IMR-90 (cell line): ENCODE data around the gene ULK1. TPM values are rescaled to one million over a fixed set of nuclear protein-coding genes. Genes with fewer than 3 reads are reported as not detected.

ENCODE experiments used
- ATAC-seq: fragments of 200-7000 bp; cut with Tn5 transposase; 2 replicates; pipeline ENCODE4 v1.9.1; 2020; ENCODE audit warnings: low read depth, mild to moderate bottlenecking, moderate library complexity
- BruUV-seq: library from RNA; stranded (reverse); fragments of 400-500 nt; replicated peaks from 2 replicates; lab custom pipeline; 2021; lab: Mats Ljungman, UMichigan
- CTCF ChIA-PET: fragments of 300-600 bp; formaldehyde crosslinking; extraction: SDS; loops from one replicate; lab custom pipeline; 2021; ENCODE audit warnings: antibody characterized with exemption; lab: Yijun Ruan, JAX
- POLR2A ChIA-PET: fragments of 300-600 bp; sonication (Branson Sonifier 250); formaldehyde crosslinking; loops from one replicate; lab custom pipeline; 2022; ENCODE audit warnings: antibody characterized with exemption; ENCODE audit not compliant: unreplicated experiment; lab: Charles Lee
- DNase-seq: peaks from one replicate; pipeline ENCODE4 v3.0.0; 2013
- H2AFZ ChIP-seq: replicated peaks from 2 replicates; pipeline ENCODE3; 2013; ENCODE audit warnings: low read length, mild to moderate bottlenecking; ENCODE audit not compliant: poor library complexity
- H2AK5ac ChIP-seq: 2 replicates; pipeline ENCODE4 v1.6.1; 2013; ENCODE audit warnings: low read depth, low read length, inconsistent platforms
- H2AK9ac ChIP-seq: replicated peaks from 2 replicates; pipeline ENCODE3; 2013; ENCODE audit warnings: mild to moderate bottlenecking, low read depth, low read length, moderate library complexity; ENCODE audit not compliant: poor library complexity
- H2BK120ac ChIP-seq: 2 replicates; pipeline ENCODE4 v1.6.1; 2013; ENCODE audit warnings: low read depth, low read length, inconsistent platforms
- H2BK15ac ChIP-seq: 3 replicates; pipeline ENCODE4 v1.6.1; 2013; ENCODE audit warnings: low read depth, low read length, inconsistent platforms
- H2BK20ac ChIP-seq: 2 replicates; pipeline ENCODE4 v1.6.1; 2013; ENCODE audit warnings: low read depth, mild to moderate bottlenecking, inconsistent platforms, low read length, moderate library complexity
- H2BK5ac ChIP-seq: 2 replicates; pipeline ENCODE4 v1.6.1; 2013; ENCODE audit warnings: mild to moderate bottlenecking, low read depth, low read length, inconsistent platforms; ENCODE audit not compliant: poor library complexity, severe bottlenecking
- H3K14ac ChIP-seq: replicated peaks from 2 replicates; pipeline ENCODE4 v1.6.1; 2013; ENCODE audit warnings: low read depth, low read length, inconsistent platforms
- H3K18ac ChIP-seq: 2 replicates; pipeline ENCODE4 v1.6.1; 2013; ENCODE audit warnings: low read depth, low read length, control low read depth
- H3K23ac ChIP-seq: 2 replicates; pipeline ENCODE4 v1.6.1; 2013; ENCODE audit warnings: low read depth, low read length, inconsistent platforms
- H3K27ac ChIP-seq: 2 replicates; pipeline ENCODE4 v1.5.1; 2013; ENCODE audit warnings: mild to moderate bottlenecking, control low read depth, low read length; ENCODE audit not compliant: insufficient read depth
- H3K27me3 ChIP-seq: 2 replicates; pipeline ENCODE4 v1.6.1; 2013; ENCODE audit warnings: low read length; ENCODE audit not compliant: control insufficient read depth, insufficient read depth
- H3K36me3 ChIP-seq: 2 replicates; pipeline ENCODE4 v1.6.1; 2013; ENCODE audit warnings: low read length, mixed read lengths; ENCODE audit not compliant: control insufficient read depth, insufficient read depth
- H3K4ac ChIP-seq: 2 replicates; pipeline ENCODE4 v1.6.1; 2013; ENCODE audit warnings: low read depth, low read length, inconsistent platforms
- H3K4me1 ChIP-seq: 2 replicates; pipeline ENCODE4 v1.6.1; 2013; ENCODE audit warnings: low read length, mixed read lengths; ENCODE audit not compliant: control insufficient read depth, insufficient read depth
- H3K4me2 ChIP-seq: 2 replicates; pipeline ENCODE4 v1.6.1; 2013; ENCODE audit warnings: low read depth, mild to moderate bottlenecking, control low read depth, low read length, moderate library complexity
- H3K4me3 ChIP-seq: 2 replicates; pipeline ENCODE4 v1.5.1; 2013; ENCODE audit warnings: low read depth, mild to moderate bottlenecking, control low read depth, low read length, moderate library complexity; ENCODE audit not compliant: insufficient read depth
- H3K56ac ChIP-seq: 2 replicates; pipeline ENCODE4 v1.6.1; 2013; ENCODE audit warnings: low read length, inconsistent platforms; ENCODE audit not compliant: insufficient read depth; ENCODE audit errors: extremely low read depth
- H3K79me1 ChIP-seq, 2 experiments: 2 replicates each; pipeline ENCODE4 v1.6.1; 2013; ENCODE audit warnings: low read length in 2 of 2, inconsistent platforms in 1 of 2, low read depth in 1 of 2
- H3K9ac ChIP-seq: 2 replicates; pipeline ENCODE4 v1.6.1; 2013; ENCODE audit warnings: low read depth, low read length, control low read depth
- H3K9me1 ChIP-seq: 2 replicates; pipeline ENCODE4 v1.6.1; 2013; ENCODE audit warnings: low read length, inconsistent platforms; ENCODE audit not compliant: insufficient read depth
- H3K9me3 ChIP-seq: 2 replicates; pipeline ENCODE4 v1.6.1; 2013; ENCODE audit warnings: low read length; ENCODE audit not compliant: control insufficient read depth, insufficient read depth
- H4K20me1 ChIP-seq: 2 replicates; pipeline ENCODE4 v1.6.1; 2013; ENCODE audit warnings: low read length, inconsistent platforms; ENCODE audit not compliant: insufficient read depth
- H4K5ac ChIP-seq: 2 replicates; pipeline ENCODE4 v1.6.1; 2013; ENCODE audit warnings: mild to moderate bottlenecking, low read depth, low read length, control low read depth
- H4K8ac ChIP-seq, 2 experiments: 2 replicates each; pipeline ENCODE4 v1.6.1; 2013; ENCODE audit warnings: low read depth in 2 of 2, low read length in 2 of 2, control low read depth in 1 of 2, inconsistent platforms in 1 of 2
- H4K91ac ChIP-seq: 2 replicates; pipeline ENCODE4 v1.6.1; 2013; ENCODE audit warnings: low read depth, low read length, inconsistent platforms; ENCODE audit not compliant: insufficient read depth
- CEBPB ChIP-seq: IDR thresholded peaks from 2 replicates; pipeline ENCODE4 v1.6.1; 2012; ENCODE audit warnings: low read depth, low read length, improper control_type of control experiment
- CHD1 ChIP-seq: IDR thresholded peaks from 2 replicates; pipeline ENCODE4 v1.6.1; 2012; ENCODE audit warnings: low read depth, low read length, improper control_type of control experiment
- ELK1 ChIP-seq: fragments of 150-350 bp; IDR thresholded peaks from 2 replicates; pipeline ENCODE4 v1.6.1; 2016; ENCODE audit warnings: low read depth, mild to moderate bottlenecking, low read length, moderate library complexity, borderline replicate concordance
- FOS ChIP-seq: fragments of 150-350 bp; IDR thresholded peaks from 2 replicates; pipeline ENCODE4 v1.6.1; 2016; ENCODE audit warnings: low read depth, low read length
- MAFK ChIP-seq: IDR thresholded peaks from 2 replicates; pipeline ENCODE4 v1.6.1; 2012; ENCODE audit warnings: low read depth, low read length, improper control_type of control experiment
- MAZ ChIP-seq: IDR thresholded peaks from 2 replicates; pipeline ENCODE4 v1.6.1; 2012; ENCODE audit warnings: low read depth, mild to moderate bottlenecking, low read length, improper control_type of control experiment, moderate library complexity, borderline replicate concordance
- MXI1 ChIP-seq: IDR thresholded peaks from 2 replicates; pipeline ENCODE4 v1.6.1; 2012; ENCODE audit warnings: low read depth, mild to moderate bottlenecking, low read length, moderate library complexity, borderline replicate concordance
- NFE2L2 ChIP-seq: fragments of 150-350 bp; IDR thresholded peaks from 2 replicates; pipeline ENCODE4 v1.6.1; 2016; ENCODE audit warnings: low read depth, mild to moderate bottlenecking, low read length
- POLR2A ChIP-seq: IDR thresholded peaks from 2 replicates; pipeline ENCODE4 v1.6.1; 2012; ENCODE audit warnings: mild to moderate bottlenecking, low read depth, low read length
- RAD21 ChIP-seq: IDR thresholded peaks from 2 replicates; pipeline ENCODE4 v1.6.1; 2012; ENCODE audit warnings: low read length, improper control_type of control experiment
- RCOR1 ChIP-seq: IDR thresholded peaks from 2 replicates; pipeline ENCODE4 v1.6.1; 2012; ENCODE audit warnings: mild to moderate bottlenecking, low read length, improper control_type of control experiment; ENCODE audit not compliant: insufficient replicate concordance
- SMC3 ChIP-seq: fragments of 150-350 bp; IDR thresholded peaks from 2 replicates; pipeline ENCODE4 v1.6.1; 2016; ENCODE audit warnings: low read depth, mild to moderate bottlenecking, antibody characterized with exemption, low read length, moderate library complexity
- USF2 ChIP-seq: fragments of 150-350 bp; IDR thresholded peaks from 2 replicates; pipeline ENCODE4 v1.6.1; 2017; ENCODE audit warnings: mild to moderate bottlenecking, antibody characterized with exemption, low read length, low read depth
- WGBS, 2 experiments: methylation state at CpG; one replicate each; pipeline versions ENCODE4 v1.1.5 to v1.1.7; 2013; ENCODE audit warnings: missing lambda C conversion rate in 2 of 2; ENCODE audit not compliant: insufficient read length in 1 of 2; ENCODE audit errors: extremely low coverage in 2 of 2; 5-methylcytosine and 5-hydroxymethylcytosine counted together
- dilution Hi-C: fragments of 300-500 bp; cut with HindIII; formaldehyde crosslinking; loops from one replicate; pipeline ENCODE4 v1.14.3; 2018; ENCODE audit warnings: low sequenced_read_pairs; ENCODE audit not compliant: unreplicated experiment
- in situ Hi-C: fragments of 300-500 bp; cut with MboI; formaldehyde crosslinking; loops from 3 replicates; pipeline ENCODE4 v1.14.3; 2019; ENCODE audit warnings: low sequenced_read_pairs, inconsistent platforms, mixed read lengths
- intact Hi-C: fragments of 100-400 bp; cut with micrococcal nuclease; formaldehyde crosslinking; loops from 2 replicates; pipeline ENCODE4 v1.10.0; 2022
- polyA plus RNA-seq, 3 experiments: library from polyadenylated mRNA; depleted of rRNA; stranded (reverse); fragments of >200 nt; gene quantifications; 2 replicates each; pipeline ENCODE4 v1.2.3, GENCODE V29; 2012; ENCODE audit warnings: low replicate concordance in 1 of 3
- total RNA-seq: library from RNA; depleted of rRNA; stranded (reverse); fragments of >200 nt; gene quantifications from 2 replicates; pipeline ENCODE4 v1.2.3, GENCODE V29; 2012
- TF ChIP-seq, protein P1 (sequence below): conservative IDR thresholded peaks from 2 replicates; pipeline ENCODE4 v1.5.1; 2012; ENCODE audit warnings: mild to moderate bottlenecking, low read depth, low read length, improper control_type of control experiment

The ULK1 gene
- total and polyA plus RNA-seq, 2 of the 4 experiments (the other 2 are of a cell fraction), result 1.8 to 19.2 TPM

- Histone ChIP-seq H2BK120ac (no peak overlapping the region), H3K4ac (no peak overlapping the region), H3K9me3 (no peaks in the 10 kb centered on the region), H3K27me3 (no peaks in the 10 kb centered on the region; the same call in 1 of the 2 replicates), H2BK20ac (no peak overlapping the region), H4K8ac (no peak overlapping the region), H2AFZ (no peak overlapping the region), H3K36me3 (peaks cover 20% of the 10 kb centered on the region; the same call in 1 of the 2 replicates), H3K14ac (no peak overlapping the region), H3K9ac (no peak overlapping the region), H2BK5ac (no peak overlapping the region), H3K27ac (no peak overlapping the region), H3K4me1 (peaks cover 10% of the 10 kb centered on the region), H3K18ac (no peak overlapping the region), H2AK5ac (no peak overlapping the region), H4K5ac (no peak overlapping the region), H3K9me1 (peaks cover 9% of the 10 kb centered on the region; the same call in 1 of the 2 replicates), H3K23ac (no peak overlapping the region), H4K91ac (no peak overlapping the region), H3K56ac (no peak overlapping the region), H3K79me1 (peaks cover 11 to 58% of the 10 kb centered on the region in 2 experiments), H3K4me2 (no peak overlapping the region), H4K20me1 (peaks cover 42% of the 10 kb centered on the region), H2AK9ac (no peak overlapping the region), H3K4me3 (no peak overlapping the region), H2BK15ac (no peak overlapping the region)
- in situ Hi-C loops, result no loop called here
- WGBS, 2 experiments, result 96% methylated on average over 4 of the region's 9 CpGs; no CpG with 5 or more reads in 1 of the 2 experiments
- DNase-seq, result no peak
- intact Hi-C loops, result loop anchor here (2.0 to 5.0 kb wide), 2 partner anchors 31 to 66 kb away; partner anchors contain the start of gene PUS1
- ATAC-seq, result no peak
- ChIA-PET CTCF (no interaction called here), POLR2A (no interaction called here)
- dilution Hi-C loops, result no loop called here
- no peak for TF ChIP-seq CHD1
- TF ChIP-seq FOS, result no peak
- no peak for TF ChIP-seq NFE2L2
- TF ChIP-seq SMC3, result no peak
- no peak for TF ChIP-seq POLR2A
- TF ChIP-seq USF2, result no peak
- TF ChIP-seq MAZ, result no peak
- no peak for TF ChIP-seq CEBPB
- no peak for TF ChIP-seq ELK1
- no peak for TF ChIP-seq MAFK
- no peak for TF ChIP-seq RCOR1
- TF ChIP-seq MXI1, result no peak
- no peak for TF ChIP-seq RAD21
- TF ChIP-seq, protein P1, sequence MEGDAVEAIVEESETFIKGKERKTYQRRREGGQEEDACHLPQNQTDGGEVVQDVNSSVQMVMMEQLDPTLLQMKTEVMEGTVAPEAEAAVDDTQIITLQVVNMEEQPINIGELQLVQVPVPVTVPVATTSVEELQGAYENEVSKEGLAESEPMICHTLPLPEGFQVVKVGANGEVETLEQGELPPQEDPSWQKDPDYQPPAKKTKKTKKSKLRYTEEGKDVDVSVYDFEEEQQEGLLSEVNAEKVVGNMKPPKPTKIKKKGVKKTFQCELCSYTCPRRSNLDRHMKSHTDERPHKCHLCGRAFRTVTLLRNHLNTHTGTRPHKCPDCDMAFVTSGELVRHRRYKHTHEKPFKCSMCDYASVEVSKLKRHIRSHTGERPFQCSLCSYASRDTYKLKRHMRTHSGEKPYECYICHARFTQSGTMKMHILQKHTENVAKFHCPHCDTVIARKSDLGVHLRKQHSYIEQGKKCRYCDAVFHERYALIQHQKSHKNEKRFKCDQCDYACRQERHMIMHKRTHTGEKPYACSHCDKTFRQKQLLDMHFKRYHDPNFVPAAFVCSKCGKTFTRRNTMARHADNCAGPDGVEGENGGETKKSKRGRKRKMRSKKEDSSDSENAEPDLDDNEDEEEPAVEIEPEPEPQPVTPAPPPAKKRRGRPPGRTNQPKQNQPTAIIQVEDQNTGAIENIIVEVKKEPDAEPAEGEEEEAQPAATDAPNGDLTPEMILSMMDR, result no peak
- BruUV-seq, result no TSS peak
Measured at GRCh38 chr12:131897875-131898274, 3.5 kb downstream of the ULK1 start.
